GM23248 (cell line): ENCODE results near the gene GNAS.

Experiments
- EZH2 ChIP-seq: fragments of 200-600 bp; sonication (generic); IDR thresholded peaks from 2 replicates; pipeline ENCODE4 v1.6.1; 2018; ENCODE audit warnings: antibody characterized with exemption, mild to moderate bottlenecking; ENCODE audit not compliant: insufficient read depth, poor library complexity, severe bottlenecking
- EZH2phosphoT487 ChIP-seq: fragments of 200-600 bp; sonication (generic); IDR thresholded peaks from 2 replicates; pipeline ENCODE4 v1.6.1; 2018; ENCODE audit warnings: antibody characterized with exemption, moderate library complexity, mild to moderate bottlenecking, low read depth; ENCODE audit not compliant: insufficient read depth

DNA sequence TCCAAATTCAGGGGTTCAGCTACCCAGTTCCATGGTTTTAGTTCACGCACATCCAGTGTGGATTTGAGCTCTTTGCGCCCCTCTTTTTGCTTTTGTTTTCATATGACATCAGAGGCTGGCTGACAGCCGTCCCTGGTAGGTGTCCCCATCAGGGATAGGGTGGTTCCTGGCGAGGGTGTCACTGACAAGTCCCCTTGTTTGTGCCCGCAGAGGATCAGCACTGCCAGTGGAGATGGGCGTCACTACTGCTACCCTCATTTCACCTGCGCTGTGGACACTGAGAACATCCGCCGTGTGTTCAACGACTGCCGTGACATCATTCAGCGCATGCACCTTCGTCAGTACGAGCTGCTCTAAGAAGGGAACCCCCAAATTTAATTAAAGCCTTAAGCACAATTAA lies 58.0 kb downstream of the GNAS start:
- TF ChIP-seq EZH2phosphoT487 (no peak), EZH2 (no peak)
